GM12865 (cell line): Measurements from ENCODE around the gene EGFR.
"Not testable (repeated sequence)": the region's sequence is repeated elsewhere in the genome, so short reads cannot be mapped to it uniquely, and the experiment has no call there.

Experiments used
- DNase-seq: peaks from one replicate; pipeline ENCODE4 v3.0.0; 2010; ENCODE audit warnings: low read depth
- H3K4me3 ChIP-seq: 2 replicates; pipeline ENCODE4 v1.5.1; 2011; ENCODE audit warnings: mild to moderate bottlenecking, low read depth, low read length, control low read depth
- TF ChIP-seq, protein P1 (sequence below): IDR thresholded peaks from 2 replicates; pipeline ENCODE4 v1.5.1; 2011; ENCODE audit warnings: low read length, control low read depth, low read depth, inconsistent platforms; ENCODE audit not compliant: insufficient read depth; ENCODE audit errors: missing control alignments

Gene EGFR

DNA sequence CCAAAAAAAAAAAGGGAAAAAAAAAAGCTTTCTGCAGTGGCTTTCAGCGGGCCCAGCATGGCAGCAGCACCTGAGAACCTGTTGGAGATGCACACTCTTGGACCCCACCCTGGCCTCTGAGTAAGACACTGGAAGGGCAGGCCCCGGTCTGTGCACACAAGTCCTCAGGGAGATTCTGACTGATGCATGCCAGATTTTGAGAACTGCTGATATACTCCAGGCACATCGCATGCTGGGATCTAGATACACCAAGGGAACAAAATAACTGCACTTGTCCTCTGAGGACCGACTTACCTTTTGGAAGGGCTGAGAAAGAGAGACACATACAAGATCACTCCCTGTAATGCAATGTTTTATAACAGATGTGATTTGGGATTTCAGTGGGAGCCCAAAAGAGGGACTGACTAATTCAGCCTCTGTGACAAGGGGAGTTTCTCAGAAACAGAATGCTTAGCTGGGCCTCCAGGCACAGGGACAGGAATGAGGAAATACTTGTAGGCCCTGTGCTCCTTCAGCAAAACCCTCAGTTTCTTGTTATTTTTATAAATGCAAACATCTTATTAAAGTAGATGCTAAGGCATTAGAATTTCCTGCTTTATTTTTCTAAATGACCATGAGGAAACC lies 8.2 kb downstream of the EGFR start:
- no peak for DNase-seq
- TF ChIP-seq, protein P1, sequence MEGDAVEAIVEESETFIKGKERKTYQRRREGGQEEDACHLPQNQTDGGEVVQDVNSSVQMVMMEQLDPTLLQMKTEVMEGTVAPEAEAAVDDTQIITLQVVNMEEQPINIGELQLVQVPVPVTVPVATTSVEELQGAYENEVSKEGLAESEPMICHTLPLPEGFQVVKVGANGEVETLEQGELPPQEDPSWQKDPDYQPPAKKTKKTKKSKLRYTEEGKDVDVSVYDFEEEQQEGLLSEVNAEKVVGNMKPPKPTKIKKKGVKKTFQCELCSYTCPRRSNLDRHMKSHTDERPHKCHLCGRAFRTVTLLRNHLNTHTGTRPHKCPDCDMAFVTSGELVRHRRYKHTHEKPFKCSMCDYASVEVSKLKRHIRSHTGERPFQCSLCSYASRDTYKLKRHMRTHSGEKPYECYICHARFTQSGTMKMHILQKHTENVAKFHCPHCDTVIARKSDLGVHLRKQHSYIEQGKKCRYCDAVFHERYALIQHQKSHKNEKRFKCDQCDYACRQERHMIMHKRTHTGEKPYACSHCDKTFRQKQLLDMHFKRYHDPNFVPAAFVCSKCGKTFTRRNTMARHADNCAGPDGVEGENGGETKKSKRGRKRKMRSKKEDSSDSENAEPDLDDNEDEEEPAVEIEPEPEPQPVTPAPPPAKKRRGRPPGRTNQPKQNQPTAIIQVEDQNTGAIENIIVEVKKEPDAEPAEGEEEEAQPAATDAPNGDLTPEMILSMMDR: no peak
- H3K4me3 ChIP-seq: no peak overlapping the region

DNA sequence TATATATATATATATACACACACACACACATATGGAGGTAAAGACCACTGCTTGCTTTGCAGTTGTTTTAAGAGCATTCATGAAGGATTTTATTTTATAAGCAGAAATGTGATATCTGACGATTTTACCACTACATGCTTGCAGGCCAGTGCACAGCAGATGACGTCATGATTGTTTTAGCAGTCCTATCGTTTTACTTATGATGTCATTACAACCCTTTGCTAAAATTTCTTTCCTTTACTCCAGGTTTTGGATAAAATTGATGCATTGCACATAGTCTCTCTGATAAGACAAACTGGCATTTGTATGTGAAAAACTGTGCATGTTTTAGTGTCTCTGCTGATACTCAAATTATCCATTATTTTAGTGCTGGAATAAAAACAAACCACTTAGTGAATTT lies 9.2 kb downstream of the EGFR start:
- TF ChIP-seq, protein P1: no peak
- no peak for DNase-seq
- no peak overlapping the region for H3K4me3 ChIP-seq

DNA sequence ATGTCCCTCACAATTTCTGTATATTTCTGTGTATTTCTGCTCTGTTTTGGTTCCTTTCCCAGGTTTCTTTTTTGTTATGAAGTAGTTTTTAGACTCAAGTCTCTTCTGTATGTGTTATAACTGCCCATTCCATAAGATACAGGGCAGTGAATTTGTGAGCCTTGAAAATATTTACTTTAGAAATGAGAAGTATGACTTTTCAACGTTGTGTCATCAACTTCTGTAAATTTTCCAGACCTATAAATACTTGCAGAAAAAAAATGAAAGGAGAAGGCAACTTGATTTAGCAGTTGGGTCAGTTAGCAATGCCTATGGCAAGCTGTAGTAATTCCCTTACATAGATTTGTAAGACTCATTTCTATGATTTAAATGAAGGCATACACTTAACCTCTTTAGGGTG lies 11.5 kb downstream of the EGFR start:
- H3K4me3 ChIP-seq: no peak overlapping the region
- DNase-seq: no peak
- TF ChIP-seq, protein P1: no peak

DNA sequence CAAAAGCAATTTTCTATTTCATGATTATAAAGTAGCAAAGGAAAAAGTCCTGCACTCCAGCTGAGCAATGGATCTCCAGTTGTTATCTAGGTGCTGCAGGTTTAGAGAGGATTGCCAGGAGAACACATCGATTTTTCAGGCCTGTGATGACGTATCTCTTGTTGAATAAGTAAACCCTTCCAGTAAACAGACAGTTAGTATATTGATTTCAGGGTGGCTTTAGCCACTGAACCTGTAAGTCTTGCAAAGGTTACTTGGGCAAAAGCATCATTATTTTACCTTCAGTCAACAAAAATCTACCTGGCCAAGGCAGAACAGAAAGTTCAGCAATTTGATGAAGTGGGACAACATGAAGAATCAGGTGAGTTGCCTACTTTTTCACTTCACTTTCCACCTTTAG lies 12.3 kb downstream of the EGFR start:
- no peak overlapping the region for H3K4me3 ChIP-seq
- TF ChIP-seq, protein P1: no peak
- DNase-seq: no peak

DNA sequence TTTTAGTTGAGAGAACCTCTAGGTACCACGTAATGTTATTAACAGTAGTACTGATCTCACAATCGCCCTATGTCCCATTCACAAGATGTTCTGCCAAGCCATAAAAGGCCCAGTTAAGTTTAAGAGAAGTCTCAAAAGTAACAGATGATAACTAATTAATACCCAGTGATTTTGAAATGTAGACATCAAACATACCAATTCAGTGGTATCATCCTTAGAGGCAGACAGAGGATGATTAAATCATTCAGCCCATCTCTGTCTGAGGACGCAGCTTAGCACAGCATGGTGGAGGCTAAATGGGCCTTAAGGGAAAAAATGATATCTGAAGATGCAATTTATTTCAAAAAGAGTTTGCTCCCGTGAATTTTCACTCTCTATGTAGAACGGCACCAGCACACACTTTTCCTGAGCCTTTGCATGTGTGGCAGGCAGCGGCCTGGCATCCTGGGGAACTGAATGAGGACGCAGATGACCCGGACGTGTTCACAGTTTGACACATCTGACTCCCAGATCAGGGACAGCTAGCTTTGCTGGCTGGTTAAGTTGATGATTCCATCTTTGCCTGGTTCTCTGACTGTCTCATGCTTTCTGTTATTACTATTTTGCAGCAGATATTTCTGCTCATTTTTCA lies 13.4 kb downstream of the EGFR start:
- no peak for DNase-seq
- TF ChIP-seq, protein P1: no peak
- no peak overlapping the region for H3K4me3 ChIP-seq

DNA sequence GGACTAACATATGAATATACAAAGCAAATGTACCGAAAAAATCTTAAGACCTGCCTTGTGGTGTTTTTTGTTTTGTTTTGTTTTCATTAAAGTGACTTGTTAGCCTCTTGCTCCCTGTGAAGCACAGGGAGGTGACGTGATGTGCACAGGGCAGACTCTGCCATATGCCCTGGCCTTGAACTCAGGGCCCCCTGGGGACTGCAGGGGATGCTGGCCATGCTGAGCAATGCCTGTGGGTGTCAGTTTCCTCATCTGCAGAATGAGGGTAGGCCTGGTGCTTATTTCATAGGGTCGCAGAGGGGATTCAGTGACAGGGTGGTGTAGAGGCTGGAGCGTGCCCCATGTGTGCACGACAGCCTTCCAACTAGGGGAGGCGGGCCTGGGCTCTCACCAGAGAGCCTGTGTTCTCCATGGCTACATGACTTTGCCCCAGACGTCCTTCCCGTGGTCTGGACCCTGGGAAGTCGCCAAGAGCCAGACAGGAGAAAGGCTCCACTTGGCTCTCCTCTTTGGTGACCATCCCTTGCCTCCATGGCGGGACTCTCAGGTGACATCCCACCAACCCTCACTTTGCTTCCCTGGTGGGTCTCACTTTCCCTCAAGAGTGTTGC lies 14.5 kb downstream of the EGFR start:
- H3K4me3 ChIP-seq: no peak overlapping the region
- DNase-seq: no peak
- TF ChIP-seq, protein P1: no peak

DNA sequence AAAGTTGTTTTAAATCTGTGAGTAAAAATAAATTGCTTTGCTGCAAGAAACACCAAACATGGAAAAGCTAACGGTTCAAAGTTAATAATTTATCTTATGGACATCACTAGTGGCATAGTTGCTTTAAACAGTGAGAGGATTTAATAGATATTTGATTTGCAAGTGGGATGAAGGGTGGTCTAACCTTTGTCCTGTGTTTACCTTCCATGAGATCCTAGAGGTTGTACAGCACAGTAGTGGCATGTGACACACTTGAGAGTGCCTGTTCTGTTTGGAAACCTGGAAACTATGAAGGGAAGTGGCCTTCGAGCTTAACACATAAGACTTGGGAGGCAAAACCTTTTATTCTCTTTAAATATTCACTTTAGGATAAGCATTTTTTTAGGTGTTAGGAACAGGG lies 16.0 kb downstream of the EGFR start:
- TF ChIP-seq, protein P1: no peak

DNA sequence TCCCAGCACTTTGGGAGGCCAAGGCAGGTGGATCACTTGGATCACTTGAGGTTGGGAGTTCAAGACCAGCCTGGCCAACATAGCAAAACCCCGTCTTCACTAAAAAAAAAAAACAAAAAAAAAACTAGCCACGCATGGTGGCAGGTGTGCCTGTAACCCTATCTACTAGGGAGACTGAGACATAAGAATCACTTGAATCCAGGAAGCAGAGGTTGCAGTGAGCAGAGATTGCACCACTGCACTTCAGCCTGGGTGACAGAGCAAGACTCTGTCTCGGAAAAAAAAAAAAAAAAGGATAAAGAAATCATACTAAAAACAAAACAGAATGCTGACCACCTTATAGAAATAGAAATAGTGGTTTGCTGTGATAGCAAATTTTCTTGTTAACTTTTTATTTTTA lies 16.6 kb downstream of the EGFR start:
- H3K4me3 ChIP-seq, DNase-seq: not testable (repeated sequence)

More for the DNA sequence above, 16.0 kb downstream of the EGFR start:
- no peak for DNase-seq
- H3K4me3 ChIP-seq: no peak overlapping the region
